ENCODE measurements around the gene MEA1. TPM values are rescaled to one million over a fixed set of nuclear protein-coding genes. Genes with fewer than 3 reads are reported as not detected.

The MEA1 gene
- total RNA-seq, 2 experiments from 2014 or later: 67.9 to 70.7 TPM

DNA sequence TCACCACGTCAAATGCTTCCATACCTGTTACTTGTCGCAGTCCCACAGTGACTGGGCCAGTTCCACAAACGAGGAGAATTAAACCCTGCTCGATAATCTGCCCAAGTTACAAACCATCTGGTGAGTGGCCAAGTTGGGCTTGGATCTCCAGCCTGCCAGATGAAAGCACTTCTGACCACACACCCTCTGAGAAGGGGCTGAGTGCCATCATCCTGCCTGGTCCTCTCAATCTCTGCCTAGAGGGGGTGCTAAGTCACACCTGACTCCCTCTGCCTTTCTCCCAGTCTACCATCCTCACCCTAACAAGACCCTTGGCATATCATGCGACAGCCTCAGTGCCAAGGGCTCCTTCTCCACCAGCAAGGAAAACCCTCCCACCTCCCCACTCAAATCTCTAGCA is 23.5 kb upstream of the MEA1 start:
- Histone ChIP-seq H3K4me3 (ENCODE audit: low read depth, low read length, poor library complexity, severe bottlenecking) (no peak overlapping the region), H3K36me3 (ENCODE audit: insufficient read depth, low read length) (peaks cover 61% of the 10 kb centered on the region), H3K79me2 (ENCODE audit: insufficient read depth, low read depth, low read length) (no peaks in the 10 kb centered on the region), H3K9me3 (ENCODE audit: low read length) (no peaks in the 10 kb centered on the region), H3K9me2 (ENCODE audit: insufficient read depth, low read length) (no peaks in the 10 kb centered on the region), H3K27ac (ENCODE audit: low read depth, low read length, poor library complexity, severe bottlenecking) (no peak overlapping the region), H2AFZ (ENCODE audit: low read length) (no peak overlapping the region), H4K20me1 (ENCODE audit: insufficient read depth, low read length) (no peaks in the 10 kb centered on the region), H3K4me1 (ENCODE audit: insufficient read depth, low read length, poor library complexity, severe bottlenecking) (no peaks in the 10 kb centered on the region), H3K4me2 (ENCODE audit: low read length) (no peak overlapping the region)
- ChIA-PET CTCF (ENCODE audit: unreplicated experiment) (no interaction called here), POLR2A (interaction anchor here (0.7 kb wide), 1 partner anchor 15 kb away, joined by 5 read pairs; no protein-coding TSS in a partner anchor)
- TF ChIP-seq, protein P1, sequence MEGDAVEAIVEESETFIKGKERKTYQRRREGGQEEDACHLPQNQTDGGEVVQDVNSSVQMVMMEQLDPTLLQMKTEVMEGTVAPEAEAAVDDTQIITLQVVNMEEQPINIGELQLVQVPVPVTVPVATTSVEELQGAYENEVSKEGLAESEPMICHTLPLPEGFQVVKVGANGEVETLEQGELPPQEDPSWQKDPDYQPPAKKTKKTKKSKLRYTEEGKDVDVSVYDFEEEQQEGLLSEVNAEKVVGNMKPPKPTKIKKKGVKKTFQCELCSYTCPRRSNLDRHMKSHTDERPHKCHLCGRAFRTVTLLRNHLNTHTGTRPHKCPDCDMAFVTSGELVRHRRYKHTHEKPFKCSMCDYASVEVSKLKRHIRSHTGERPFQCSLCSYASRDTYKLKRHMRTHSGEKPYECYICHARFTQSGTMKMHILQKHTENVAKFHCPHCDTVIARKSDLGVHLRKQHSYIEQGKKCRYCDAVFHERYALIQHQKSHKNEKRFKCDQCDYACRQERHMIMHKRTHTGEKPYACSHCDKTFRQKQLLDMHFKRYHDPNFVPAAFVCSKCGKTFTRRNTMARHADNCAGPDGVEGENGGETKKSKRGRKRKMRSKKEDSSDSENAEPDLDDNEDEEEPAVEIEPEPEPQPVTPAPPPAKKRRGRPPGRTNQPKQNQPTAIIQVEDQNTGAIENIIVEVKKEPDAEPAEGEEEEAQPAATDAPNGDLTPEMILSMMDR (conservative IDR thresholded peaks at IDR 0.05; ENCODE audit: low read length): no peak
- no peak for TF ChIP-seq EZH2phosphoT487 (IDR thresholded peaks at IDR 0.05; ENCODE audit: borderline replicate concordance, low read depth, low read length)
- no TSS peak for BruUV-seq (replicated peaks)
- no peak for DNase-seq (ENCODE audit: low spot score)
- intact Hi-C loops (cut with micrococcal nuclease; ENCODE audit: unreplicated experiment): no loop called here

DNA sequence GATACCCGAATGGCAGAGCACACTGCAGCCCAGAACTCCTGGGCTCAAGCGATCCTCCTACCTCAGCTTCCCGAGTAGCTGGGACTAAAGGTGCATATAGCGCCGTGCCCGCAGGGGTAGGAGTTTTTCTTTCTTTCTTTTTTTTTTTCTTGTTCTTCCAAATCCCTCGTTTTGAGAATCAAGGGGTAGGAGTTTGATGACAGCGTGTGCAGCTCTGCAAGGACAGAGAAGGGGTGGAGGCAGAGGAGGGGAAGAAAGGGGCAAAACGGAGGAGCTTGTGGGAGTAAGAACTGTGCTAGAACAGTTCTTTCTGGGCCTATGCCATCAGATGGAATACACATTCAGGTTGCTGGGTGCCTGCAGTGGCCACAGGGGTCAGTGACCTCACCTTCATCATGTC is 23.0 kb upstream of the MEA1 start:
- BruUV-seq (replicated peaks): no TSS peak
- H3K4me2 ChIP-seq (ENCODE audit: low read length): no peak overlapping the region
- no peak overlapping the region for H3K27ac ChIP-seq (ENCODE audit: low read depth, low read length, poor library complexity, severe bottlenecking)
- no peak overlapping the region for H2AFZ ChIP-seq (ENCODE audit: low read length)
- H3K36me3 ChIP-seq (ENCODE audit: insufficient read depth, low read length): peaks cover 66% of the 10 kb centered on the region
- no peaks in the 10 kb centered on the region for H3K4me1 ChIP-seq (ENCODE audit: insufficient read depth, low read length, poor library complexity, severe bottlenecking)
- TF ChIP-seq EZH2phosphoT487 (IDR thresholded peaks at IDR 0.05; ENCODE audit: borderline replicate concordance, low read depth, low read length): no peak
- TF ChIP-seq, protein P1 (conservative IDR thresholded peaks at IDR 0.05; ENCODE audit: low read length): no peak
- no peaks in the 10 kb centered on the region for H4K20me1 ChIP-seq (ENCODE audit: insufficient read depth, low read length)
- H3K9me3 ChIP-seq (ENCODE audit: low read length): no peaks in the 10 kb centered on the region
- H3K4me3 ChIP-seq (ENCODE audit: low read depth, low read length, poor library complexity, severe bottlenecking): no peak overlapping the region
- POLR2A ChIA-PET: interaction anchor here (0.7 kb wide), 1 partner anchor 14 kb away, joined by 5 read pairs; no protein-coding TSS in a partner anchor
- no peaks in the 10 kb centered on the region for H3K79me2 ChIP-seq (ENCODE audit: insufficient read depth, low read depth, low read length)
- CTCF ChIA-PET (ENCODE audit: unreplicated experiment): no interaction called here
- H3K9me2 ChIP-seq (ENCODE audit: insufficient read depth, low read length): no peaks in the 10 kb centered on the region
- intact Hi-C loops (cut with micrococcal nuclease; ENCODE audit: unreplicated experiment): no loop called here
- no peak for DNase-seq (ENCODE audit: low spot score)

DNA sequence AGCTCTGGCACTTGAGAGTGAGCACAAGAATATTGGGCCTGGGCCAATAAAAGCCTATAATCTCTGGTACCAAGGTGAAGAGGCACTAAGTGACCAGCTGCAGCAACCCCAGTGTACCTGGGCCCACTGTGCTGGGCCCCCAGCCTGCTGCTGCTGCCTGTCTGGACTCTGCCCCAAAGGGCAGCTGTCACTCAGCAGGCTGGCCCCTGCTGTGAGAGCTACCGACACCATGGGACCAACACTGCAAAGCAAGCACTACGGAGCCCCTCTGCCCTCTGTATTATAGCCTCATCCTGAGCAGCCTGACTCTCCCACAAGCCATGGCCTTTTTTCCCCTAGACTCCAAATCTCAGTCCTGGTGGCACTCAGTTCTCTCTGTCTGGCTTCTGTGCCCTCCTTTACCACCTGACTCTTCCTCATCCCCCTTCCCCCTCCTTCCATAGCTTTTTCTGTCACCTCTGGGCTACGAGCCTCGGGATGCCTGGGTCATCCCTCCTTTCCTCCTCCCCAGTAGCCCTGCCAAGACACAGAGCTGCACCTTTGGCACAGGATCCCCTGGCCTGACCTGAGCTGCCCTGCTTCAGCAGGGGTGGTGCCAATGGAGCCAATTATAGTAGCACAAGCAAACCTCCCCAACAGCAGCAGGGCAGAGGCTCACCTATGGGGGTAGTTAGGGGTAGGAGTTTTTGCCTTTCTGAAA is 21.9 kb upstream of the MEA1 start:
- POLR2A ChIA-PET: interaction anchor here (0.6 kb wide), 2 partner anchors 114 to 126 kb away, joined by 3 read pairs; no protein-coding TSS in a partner anchor

More for the DNA sequence above, 21.9 kb upstream of the MEA1 start:
- H3K36me3 ChIP-seq (ENCODE audit: insufficient read depth, low read length): peaks cover 70% of the 10 kb centered on the region
- no peak overlapping the region for H3K4me3 ChIP-seq (ENCODE audit: low read depth, low read length, poor library complexity, severe bottlenecking)
- H3K9me2 ChIP-seq (ENCODE audit: insufficient read depth, low read length): no peaks in the 10 kb centered on the region
- CTCF ChIA-PET (ENCODE audit: unreplicated experiment): interaction anchor here (0.5 kb wide), 1 partner anchor 693 kb away, joined by 4 read pairs; no protein-coding TSS in a partner anchor
- H3K27ac ChIP-seq (ENCODE audit: low read depth, low read length, poor library complexity, severe bottlenecking): no peak overlapping the region
- H2AFZ ChIP-seq (ENCODE audit: low read length): no peak overlapping the region
- H4K20me1 ChIP-seq (ENCODE audit: insufficient read depth, low read length): no peaks in the 10 kb centered on the region
- no peak for DNase-seq (ENCODE audit: low spot score)
- no peak overlapping the region for H3K4me2 ChIP-seq (ENCODE audit: low read length)
- H3K9me3 ChIP-seq (ENCODE audit: low read length): no peaks in the 10 kb centered on the region
- intact Hi-C loops (cut with micrococcal nuclease; ENCODE audit: unreplicated experiment): no loop called here
- no peak for TF ChIP-seq EZH2phosphoT487 (IDR thresholded peaks at IDR 0.05; ENCODE audit: borderline replicate concordance, low read depth, low read length)
- TF ChIP-seq, protein P1 (conservative IDR thresholded peaks at IDR 0.05; ENCODE audit: low read length): no peak
- no peaks in the 10 kb centered on the region for H3K79me2 ChIP-seq (ENCODE audit: insufficient read depth, low read depth, low read length)
- no peaks in the 10 kb centered on the region for H3K4me1 ChIP-seq (ENCODE audit: insufficient read depth, low read length, poor library complexity, severe bottlenecking)
- no TSS peak for BruUV-seq (replicated peaks)

All from OCI-LY7 (cell line).